Measurements from ENCODE around the gene RABGGTB. TPM values are rescaled to one million over a fixed set of nuclear protein-coding genes. Genes with fewer than 3 reads are reported as not detected.

The RABGGTB gene
- total and polyA plus RNA-seq, 4 donors, result 24.3 to 74.8 (median 47.2) TPM

- Histone ChIP-seq H3K27me3 (ENCODE audit: control insufficient read depth in 4 of 4, insufficient read depth in 4 of 4, low read length in 3 of 4) (no peaks in the 10 kb centered on the region), H3K4me1 (ENCODE audit: control insufficient read depth in 4 of 4, insufficient read depth in 4 of 4, low read length in 3 of 4) (peaks cover 4 to 19% (median 16%) of the 10 kb centered on the region in 4 donors), H3K27ac (ENCODE audit: low read depth in 1 of 2, low read length in 2 of 2) (no peak overlapping the region), H3K4me3 (ENCODE audit: low read depth in 1 of 3, low read length in 3 of 3) (no peak overlapping the region), H3K9ac (ENCODE audit: low read depth in 1 of 2, low read length in 2 of 2) (no peak overlapping the region), H3K36me3 (ENCODE audit: control insufficient read depth in 4 of 4, insufficient read depth in 3 of 4, low read depth in 1 of 4, low read length in 3 of 4) (peaks cover 9 to 52% (median 40%) of the 10 kb centered on the region in 4 donors), H3K9me3 (ENCODE audit: control insufficient read depth in 4 of 4, low read length in 3 of 4) (no peaks in the 10 kb centered on the region)
- no peak for DNase-seq (ENCODE audit: low spot score)
- TF ChIP-seq NR2F2 (IDR thresholded peaks at IDR 0.05) (no peak), HNF4A (conservative IDR thresholded peaks at IDR 0.05) (no peak), EGR1 (IDR thresholded peaks at IDR 0.05; ENCODE audit: low read depth in 2 of 2) (no peak), HNF4G (IDR thresholded peaks at IDR 0.05) (no peak)
- 96% methylated on average over 2 of the region's 2 CpGs for WGBS
Observed at GRCh38 chr1:75794382-75794781, 8.3 kb downstream of the RABGGTB start.

- Histone ChIP-seq H3K27me3 (ENCODE audit: control insufficient read depth in 4 of 4, insufficient read depth in 4 of 4, low read length in 3 of 4) (no peaks in the 10 kb centered on the region), H3K9me3 (ENCODE audit: control insufficient read depth in 4 of 4, low read length in 3 of 4) (no peaks in the 10 kb centered on the region), H3K27ac (ENCODE audit: low read depth in 1 of 2, low read length in 2 of 2) (no peak overlapping the region), H3K9ac (ENCODE audit: low read depth in 1 of 2, low read length in 2 of 2) (no peak overlapping the region), H3K36me3 (ENCODE audit: control insufficient read depth in 4 of 4, insufficient read depth in 3 of 4, low read depth in 1 of 4, low read length in 3 of 4) (peaks cover 11 to 49% (median 40%) of the 10 kb centered on the region in 4 donors), H3K4me3 (ENCODE audit: low read depth in 1 of 3, low read length in 3 of 3) (no peak overlapping the region), H3K4me1 (ENCODE audit: control insufficient read depth in 4 of 4, insufficient read depth in 4 of 4, low read length in 3 of 4) (peaks cover 2 to 5% (median 3%) of the 10 kb centered on the region in 4 donors)
- no peak for DNase-seq (ENCODE audit: low spot score)
- TF ChIP-seq HNF4A (conservative IDR thresholded peaks at IDR 0.05) (no peak), YY1 (IDR thresholded peaks at IDR 0.05) (no peak), NR2F2 (IDR thresholded peaks at IDR 0.05) (no peak), ZBTB33 (IDR thresholded peaks at IDR 0.05) (no peak), TAF1 (conservative IDR thresholded peaks at IDR 0.05) (no peak), GABPA (IDR thresholded peaks at IDR 0.05 in 1 of 2, conservative IDR thresholded peaks at IDR 0.05 in 1 of 2) (no peak), RXRA (IDR thresholded peaks at IDR 0.05) (no peak), REST (IDR thresholded peaks at IDR 0.05) (no peak), FOXA1 (IDR thresholded peaks at IDR 0.05) (no peak), SP1 (IDR thresholded peaks at IDR 0.05) (no peak), JUND (IDR thresholded peaks at IDR 0.05) (no peak), FOXA2 (IDR thresholded peaks at IDR 0.05) (no peak), ATF3 (IDR thresholded peaks at IDR 0.05) (no peak), CTCF (IDR thresholded peaks at IDR 0.05; ENCODE audit: low read depth, low read length, missing input control) (no peak), MAX (IDR thresholded peaks at IDR 0.05) (no peak), RAD21 (IDR thresholded peaks at IDR 0.05) (no peak), HNF4G (IDR thresholded peaks at IDR 0.05) (no peak)
- WGBS, result 95% methylated on average over 4 of the region's 4 CpGs
Observed at GRCh38 chr1:75795703-75796193, 9.7 kb downstream of the RABGGTB start.

Data from liver (tissue), 9 donors.